H1 (cell line): Measurements from ENCODE around the gene B3GALT6. TPM values are rescaled to one million over a fixed set of nuclear protein-coding genes. Genes with fewer than 3 reads are reported as not detected.

Experiments
- CTCF ChIA-PET: fragments of 300-600 bp; sonication (Branson Sonifier 250); formaldehyde crosslinking; loops from one replicate; lab custom pipeline; 2021; ENCODE audit not compliant: partially characterized antibody; lab: Charles Lee
- POLR2A ChIA-PET: fragments of 300-600 bp; sonication (Branson Sonifier 250); formaldehyde crosslinking; loops from one replicate; lab custom pipeline; 2021; ENCODE audit warnings: inconsistent platforms; ENCODE audit not compliant: partially characterized antibody; lab: Charles Lee
- DNase-seq, 2 experiments: peaks; one replicate each; pipeline versions ENCODE4 v3.0.0 to v3.0.0-alpha.2; 2010 to 2022; ENCODE audit warnings: low spot score in 2 of 2, low read depth in 1 of 2, mixed read lengths in 1 of 2
- FAIRE-seq: peaks from 2 replicates; lab custom pipeline; 2011; peaks lifted over from hg19 to GRCh38; lab: Jason Lieb, UNC
- H2AFZ ChIP-seq: 2 replicates; pipeline ENCODE4 v1.8.1; 2012; ENCODE audit warnings: low read length, inconsistent platforms
- H2AK5ac ChIP-seq: 2 replicates; pipeline ENCODE4 v1.6.1; 2013; ENCODE audit warnings: low read depth, low read length
- H2BK120ac ChIP-seq: replicated peaks from 2 replicates; pipeline ENCODE3; 2013; ENCODE audit warnings: low read depth, low read length, inconsistent platforms
- H2BK12ac ChIP-seq: 2 replicates; pipeline ENCODE4 v1.6.1; 2013; ENCODE audit warnings: low read depth, low read length
- H2BK15ac ChIP-seq: 2 replicates; pipeline ENCODE4 v1.6.1; 2013; ENCODE audit warnings: low read length
- H2BK20ac ChIP-seq: 2 replicates; pipeline ENCODE4 v1.6.1; 2013; ENCODE audit warnings: low read length
- H2BK5ac ChIP-seq: 2 replicates; pipeline ENCODE4 v1.6.1; 2013; ENCODE audit warnings: low read depth, low read length
- H3K14ac ChIP-seq: 2 replicates; pipeline ENCODE4 v1.6.1; 2013; ENCODE audit warnings: inconsistent platforms; ENCODE audit not compliant: insufficient read length
- H3K18ac ChIP-seq: 2 replicates; pipeline ENCODE4 v1.6.1; 2013; ENCODE audit warnings: low read length; ENCODE audit errors: extremely low read depth
- H3K23ac ChIP-seq: 2 replicates; pipeline ENCODE4 v1.6.1; 2013; ENCODE audit warnings: inconsistent platforms; ENCODE audit not compliant: insufficient read length
- H3K23me2 ChIP-seq: 2 replicates; pipeline ENCODE4 v1.6.1; 2013; ENCODE audit warnings: low read depth, low read length
- H3K27ac ChIP-seq: 2 replicates; pipeline ENCODE4 v1.6.1; 2011; ENCODE audit warnings: low read depth, low read length, inconsistent platforms
- H3K27me3 ChIP-seq, 4 experiments: replicated peaks in 1 of 4; 1 replicate in 1 of 4; 2 replicates in 3 of 4; pipeline versions ENCODE4 v1.6.1 to v1.8.1; 2011 to 2013; ENCODE audit warnings: low read length in 3 of 4, mild to moderate bottlenecking in 3 of 4, inconsistent platforms in 2 of 4, mixed read lengths in 2 of 4, moderate library complexity in 1 of 4; ENCODE audit not compliant: control insufficient read depth in 3 of 4, insufficient read depth in 3 of 4; ENCODE audit errors: extremely low read depth in 1 of 4
- H3K36me3 ChIP-seq, 4 experiments: 2 replicates each; pipeline versions ENCODE4 v1.6.1 to v1.8.1; 2011 to 2013; ENCODE audit warnings: mild to moderate bottlenecking in 4 of 4, low read length in 3 of 4, moderate library complexity in 2 of 4, control low read depth in 1 of 4, inconsistent platforms in 1 of 4; ENCODE audit not compliant: insufficient read depth in 4 of 4, control insufficient read depth in 2 of 4
- H3K4ac ChIP-seq: replicated peaks from 2 replicates; pipeline ENCODE3; 2013; ENCODE audit warnings: low read length, low read depth, mixed read lengths, inconsistent platforms; ENCODE audit not compliant: insufficient read length
- H3K4me1 ChIP-seq, 4 experiments: replicated peaks in 1 of 4; 1 replicate in 1 of 4; 2 replicates in 3 of 4; pipeline versions ENCODE4 v1.6.1 to v1.8.1; 2011 to 2013; ENCODE audit warnings: low read length in 3 of 4, inconsistent platforms in 2 of 4, mixed read lengths in 1 of 4; ENCODE audit not compliant: insufficient read depth in 4 of 4, control insufficient read depth in 3 of 4
- H3K4me2 ChIP-seq, 2 experiments: 2 replicates each; pipeline versions ENCODE4 v1.6.1 to v1.8.1; 2011 to 2013; ENCODE audit warnings: low read depth in 2 of 2, low read length in 2 of 2, control low read depth in 1 of 2, inconsistent platforms in 1 of 2, mild to moderate bottlenecking in 1 of 2; ENCODE audit not compliant: insufficient read depth in 1 of 2
- H3K4me3 ChIP-seq, 4 experiments: fragments of 200-600, 300-600 bp in 1 of 4; sonication (generic), shearing (Covaris generic), sonication (Bioruptor Twin) in 1 of 4; 2 replicates each; pipeline versions ENCODE4 v1.5.1 to v1.8.1; 2011 to 2016; ENCODE audit warnings: low read length in 4 of 4, low read depth in 3 of 4, control low read depth in 2 of 4, inconsistent platforms in 2 of 4, mild to moderate bottlenecking in 2 of 4, mixed read lengths in 1 of 4, moderate library complexity in 1 of 4; ENCODE audit not compliant: insufficient read depth in 2 of 4; ENCODE audit errors: extremely low read depth in 1 of 4
- H3K56ac ChIP-seq: replicated peaks from 2 replicates; pipeline ENCODE3; 2013; ENCODE audit warnings: low read depth, mild to moderate bottlenecking, mixed read lengths, low read length, inconsistent platforms; ENCODE audit not compliant: insufficient read length
- H3K79me1 ChIP-seq: 2 replicates; pipeline ENCODE4 v1.6.1; 2013; ENCODE audit warnings: low read depth, low read length, control low read depth
- H3K79me2 ChIP-seq, 2 experiments: 2 replicates each; pipeline versions ENCODE4 v1.6.1 to v1.8.1; 2012 to 2013; ENCODE audit warnings: low read length in 2 of 2, mild to moderate bottlenecking in 2 of 2, inconsistent platforms in 1 of 2; ENCODE audit not compliant: insufficient read depth in 2 of 2, control insufficient read depth in 1 of 2
- H3K9ac ChIP-seq, 4 experiments: replicated peaks in 1 of 4; 1 replicate in 1 of 4; 2 replicates in 3 of 4; pipeline versions ENCODE4 v1.6.1 to v1.8.1; 2011 to 2013; ENCODE audit warnings: low read depth in 3 of 4, low read length in 3 of 4, control low read depth in 2 of 4, mild to moderate bottlenecking in 2 of 4, moderate library complexity in 2 of 4, inconsistent platforms in 1 of 4; ENCODE audit errors: extremely low read depth in 1 of 4
- H3K9me3 ChIP-seq, 2 experiments: 2 replicates each; pipeline versions ENCODE4 v1.6.1 to v1.8.1; 2012 to 2013; ENCODE audit warnings: mild to moderate bottlenecking in 2 of 2, moderate library complexity in 2 of 2, control low read depth in 1 of 2, inconsistent platforms in 1 of 2, low read depth in 1 of 2, low read length in 1 of 2, mixed read lengths in 1 of 2; ENCODE audit not compliant: insufficient read depth in 2 of 2
- H4K20me1 ChIP-seq, 2 experiments: replicated peaks in 1 of 2; 2 replicates each; pipeline versions ENCODE3 to v1.8.1; 2011 to 2013; ENCODE audit warnings: inconsistent platforms in 2 of 2, low read length in 2 of 2, mild to moderate bottlenecking in 1 of 2; ENCODE audit not compliant: insufficient read depth in 2 of 2, control insufficient read depth in 1 of 2
- H4K5ac ChIP-seq: 2 replicates; pipeline ENCODE4 v1.6.1; 2013; ENCODE audit warnings: low read length, low read depth, mixed read lengths, inconsistent platforms; ENCODE audit not compliant: insufficient read length
- H4K8ac ChIP-seq: 2 replicates; pipeline ENCODE4 v1.8.0; 2013; ENCODE audit warnings: mild to moderate bottlenecking, moderate library complexity, low read length, inconsistent platforms; ENCODE audit not compliant: insufficient read depth; ENCODE audit errors: extremely low read depth
- H4K91ac ChIP-seq: replicated peaks from 2 replicates; pipeline ENCODE3; 2013; ENCODE audit warnings: low read length, mixed read lengths, inconsistent platforms; ENCODE audit not compliant: insufficient read length
- BCL11A ChIP-seq, 2 experiments: IDR thresholded peaks; one replicate each; pipeline ENCODE4 v1.6.1; 2011; ENCODE audit warnings: low read depth in 2 of 2, low read length in 2 of 2, mild to moderate bottlenecking in 2 of 2
- CBX5 ChIP-seq: fragments of 300-800, 300-1000 bp; sonication (generic); IDR thresholded peaks from 2 replicates; pipeline ENCODE4 v1.7.1; 2016; ENCODE audit warnings: antibody characterized with exemption, low read length, low read depth
- EGR1 ChIP-seq: IDR thresholded peaks from 2 replicates; pipeline ENCODE4 v1.6.1; 2011; ENCODE audit warnings: low read depth, low read length, borderline replicate concordance
- EZH2 ChIP-seq: fragments of 200-600 bp; sonication (generic); IDR thresholded peaks from 2 replicates; pipeline ENCODE4 v1.7.1; 2012; ENCODE audit warnings: low read depth, mild to moderate bottlenecking, moderate library complexity, low read length, inconsistent platforms; ENCODE audit not compliant: severe bottlenecking
- MAFK ChIP-seq: IDR thresholded peaks from 2 replicates; pipeline ENCODE4 v1.6.1; 2012; ENCODE audit warnings: low read depth, mild to moderate bottlenecking, improper control_type of control experiment, low read length
- NRF1 ChIP-seq: IDR thresholded peaks from 2 replicates; pipeline ENCODE4 v1.6.1; 2011; ENCODE audit warnings: mild to moderate bottlenecking, low read depth, low read length, improper control_type of control experiment
- SIRT6 ChIP-seq: IDR thresholded peaks from one replicate; pipeline ENCODE4 v1.7.1; 2012; ENCODE audit warnings: low read length, inconsistent platforms
- TAF7 ChIP-seq: optimal IDR thresholded peaks from 2 replicates; pipeline ENCODE3; 2011; ENCODE audit warnings: low read depth, mild to moderate bottlenecking, inconsistent platforms, low read length, moderate library complexity, borderline replicate concordance
- TCF12 ChIP-seq: IDR thresholded peaks from 2 replicates; pipeline ENCODE4 v1.6.1; 2011; ENCODE audit warnings: low read depth, mild to moderate bottlenecking, low read length
- USF2 ChIP-seq: IDR thresholded peaks from 2 replicates; pipeline ENCODE4 v1.6.1; 2011; ENCODE audit warnings: low read length, improper control_type of control experiment
- WGBS, 2 experiments: shearing (Covaris generic) in 1 of 2; methylation state at CpG; one replicate each; pipeline versions ENCODE4 v1.1.6 to v1.1.7; 2013 to 2015; ENCODE audit warnings: low lambda C conversion rate in 2 of 2, mixed read lengths in 2 of 2, inconsistent platforms in 1 of 2, low coverage in 1 of 2, missing lambda C conversion rate in 1 of 2; ENCODE audit not compliant: insufficient replicate concordance in 2 of 2, insufficient coverage in 1 of 2, insufficient read length in 1 of 2; ENCODE audit errors: extremely low coverage in 1 of 2, missing lambda C conversion rate in 1 of 2; 5-methylcytosine and 5-hydroxymethylcytosine counted together
- polyA plus RNA-seq, 7 experiments: library from polyadenylated mRNA; depleted of rRNA in 3 of 7; stranded (reverse) in 5 of 7; unstranded in 2 of 7; fragments of >200 nt in 5 of 7; fragments of 200-250 nt in 2 of 7; gene quantifications; 1 replicate in 5 of 7; 2 replicates in 1 of 7; 4 replicates in 1 of 7; pipeline versions ENCODE4 v1.2.1 to v1.2.3, GENCODE V29; 2011 to 2013; ENCODE audit warnings: missing spikeins in 2 of 7, mixed read lengths in 2 of 7
- total RNA-seq: library from RNA; stranded (reverse); fragmentation: NEBNext Ultra II Directional; extraction: Animal tissue kit (Norgen Biotek cat#: 25700); gene quantifications from 2 replicates; pipeline ENCODE4 v1.2.1, GENCODE V29; 2021
- TF ChIP-seq, protein P1 (sequence below): IDR thresholded peaks from 2 replicates; pipeline ENCODE4 v1.6.1; 2012; ENCODE audit warnings: low read length, inconsistent platforms

B3GALT6 gene
- total and polyA plus RNA-seq, 2 of the 8 experiments (the other 6 are each of a cell fraction or from before 2014, with no cell fraction given) = 18.4 to 20.4 TPM

DNA sequence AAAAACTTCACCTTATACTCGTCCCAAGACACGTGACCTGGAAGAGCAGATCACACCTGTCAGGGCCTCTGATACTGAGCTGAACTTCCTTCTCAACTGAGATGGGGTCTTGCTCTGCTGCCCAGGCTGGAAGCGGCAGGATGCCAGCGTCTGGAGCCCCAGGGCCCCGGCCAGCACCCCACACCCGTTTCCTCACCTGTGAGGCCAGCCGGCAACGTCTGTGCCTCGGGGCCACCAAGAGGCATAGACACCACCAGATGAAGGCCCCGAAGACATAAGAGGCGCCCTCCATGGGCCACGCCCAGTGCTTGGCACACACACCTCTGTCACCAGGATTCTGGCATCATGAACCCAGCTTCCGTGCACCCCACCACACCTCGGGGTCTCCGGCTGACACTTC lies 8.7 kb upstream of the B3GALT6 start:
- Histone ChIP-seq H2BK5ac (no peak overlapping the region), H3K18ac (no peak overlapping the region), H2AK5ac (no peak overlapping the region), H3K9me3 (no peaks in the 10 kb centered on the region), H4K20me1 (peaks cover 5 to 26% of the 10 kb centered on the region in 2 experiments), H3K27ac (no peak overlapping the region), H3K36me3 (peaks cover 2 to 34% (median 17%) of the 10 kb centered on the region in 4 experiments; a peak in 7 of 8 replicates), H3K4me1 (no peaks in the 10 kb centered on the region), H3K79me2 (peaks cover 0 to 11% of the 10 kb centered on the region in 2 experiments; a peak in 1 of 4 replicates), H3K4me2 (no peak overlapping the region), H2BK12ac (no peak overlapping the region), H4K8ac (no peak overlapping the region), H3K27me3 (no peaks in the 10 kb centered on the region), H3K4me3 (no peak overlapping the region), H2BK15ac (no peak overlapping the region), H4K5ac (no peak overlapping the region), H3K23me2 (no peaks in the 10 kb centered on the region; the same call in 1 of the 2 replicates), H3K4ac (no peak overlapping the region), H2BK120ac (no peak overlapping the region), H3K79me1 (peaks cover 22% of the 10 kb centered on the region), H3K9ac (no peak overlapping the region), H4K91ac (no peak overlapping the region), H2BK20ac (no peak overlapping the region), H2AFZ (no peak overlapping the region), H3K56ac (no peak overlapping the region), H3K23ac (no peak overlapping the region), H3K14ac (no peak overlapping the region)
- POLR2A ChIA-PET = interaction anchor here (1.8 kb wide), 1 partner anchor 8 kb away, joined by 5 read pairs; the partner anchor contains the start of genes B3GALT6 and SDF4
- WGBS, 2 experiments = 92% methylated on average over 12 of the region's 15 CpGs; no CpG with 5 or more reads in 1 of the 2 experiments
- FAIRE-seq (no peak), DNase-seq (no peak)
- CTCF ChIA-PET = interaction anchor here (1.4 to 6.2 kb wide), 3 partner anchors 16 to 101 kb away, joined by 3 to 28 read pairs (median 3); no protein-coding TSS in a partner anchor
- TF ChIP-seq EZH2 (no peak), USF2 (no peak), BCL11A (IDR thresholded peaks at IDR 0.05; ENCODE audit: low read depth in 2 of 2, low read length in 2 of 2) (no peak), TCF12 (no peak), SIRT6 (no peak), NRF1 (no peak), EGR1 (no peak), TAF7 (no peak), CBX5 (no peak), MAFK (no peak)
- TF ChIP-seq, protein P1, sequence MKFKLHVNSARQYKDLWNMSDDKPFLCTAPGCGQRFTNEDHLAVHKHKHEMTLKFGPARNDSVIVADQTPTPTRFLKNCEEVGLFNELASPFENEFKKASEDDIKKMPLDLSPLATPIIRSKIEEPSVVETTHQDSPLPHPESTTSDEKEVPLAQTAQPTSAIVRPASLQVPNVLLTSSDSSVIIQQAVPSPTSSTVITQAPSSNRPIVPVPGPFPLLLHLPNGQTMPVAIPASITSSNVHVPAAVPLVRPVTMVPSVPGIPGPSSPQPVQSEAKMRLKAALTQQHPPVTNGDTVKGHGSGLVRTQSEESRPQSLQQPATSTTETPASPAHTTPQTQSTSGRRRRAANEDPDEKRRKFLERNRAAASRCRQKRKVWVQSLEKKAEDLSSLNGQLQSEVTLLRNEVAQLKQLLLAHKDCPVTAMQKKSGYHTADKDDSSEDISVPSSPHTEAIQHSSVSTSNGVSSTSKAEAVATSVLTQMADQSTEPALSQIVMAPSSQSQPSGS = no peak
